Neural progenitor cell (in vitro differentiated cells): ENCODE measurements around the gene SPACA6. TPM values are rescaled to one million over a fixed set of nuclear protein-coding genes. Genes with fewer than 3 reads are reported as not detected.

Experiments
- DNase-seq: peaks from one replicate; pipeline ENCODE4 v3.0.0-alpha.2; 2016; ENCODE audit warnings: low spot score
- H2AFZ ChIP-seq: fragments of 200-600 bp; sonication (generic); replicated peaks from 2 replicates; pipeline ENCODE4 v1.6.1; 2016; ENCODE audit warnings: antibody characterized with exemption
- H3F3A ChIP-seq: fragments of 200-600 bp; sonication (generic); 2 replicates; pipeline ENCODE4 v1.6.1; 2016; ENCODE audit warnings: antibody characterized with exemption, low read depth
- H3K27ac ChIP-seq: fragments of 200-600 bp; sonication (generic); 2 replicates; pipeline ENCODE4 v1.5.1; 2016; ENCODE audit warnings: mild to moderate bottlenecking
- H3K27me3 ChIP-seq: fragments of 200-600 bp; sonication (generic); 2 replicates; pipeline ENCODE4 v1.6.1; 2016; ENCODE audit warnings: mild to moderate bottlenecking, moderate library complexity
- H3K36me3 ChIP-seq: fragments of 200-600 bp; sonication (generic); 2 replicates; pipeline ENCODE4 v1.5.1; 2016
- H3K4me1 ChIP-seq: fragments of 200-600 bp; sonication (generic); 2 replicates; pipeline ENCODE4 v1.6.1; 2016; ENCODE audit warnings: mixed run types
- H3K4me2 ChIP-seq: fragments of 200-600 bp; sonication (generic); 2 replicates; pipeline ENCODE4 v1.6.1; 2016
- H3K4me3 ChIP-seq: fragments of 200-600 bp; sonication (generic); 2 replicates; pipeline ENCODE4 v1.5.1; 2016
- H3K79me2 ChIP-seq: fragments of 200-600 bp; sonication (generic); 2 replicates; pipeline ENCODE4 v1.6.1; 2016; ENCODE audit warnings: low read depth
- H3K9ac ChIP-seq: fragments of 200-600 bp; sonication (generic); 2 replicates; pipeline ENCODE4 v1.6.1; 2016
- H3K9me3 ChIP-seq: fragments of 200-600 bp; sonication (generic); 2 replicates; pipeline ENCODE4 v1.5.1; 2016; ENCODE audit warnings: low read depth
- H4K20me1 ChIP-seq: fragments of 200-600 bp; sonication (generic); 2 replicates; pipeline ENCODE4 v1.6.1; 2016; ENCODE audit warnings: low read depth
- H3K27ac Mint-ChIP-seq: 3 replicates; pipeline ENCODE4 v1.8.0; 2021; ENCODE audit warnings: mixed read lengths
- H3K27me3 Mint-ChIP-seq: 2 replicates; pipeline ENCODE4 v1.8.0; 2022; ENCODE audit warnings: low read depth, mild to moderate bottlenecking, inconsistent platforms, moderate library complexity, mixed read lengths; ENCODE audit not compliant: insufficient read depth
- H3K36me3 Mint-ChIP-seq: 3 replicates; pipeline ENCODE4 v1.8.0; 2021; ENCODE audit warnings: mixed read lengths
- H3K4me1 Mint-ChIP-seq: 3 replicates; pipeline ENCODE4 v1.8.0; 2021; ENCODE audit warnings: mixed read lengths
- H3K4me3 Mint-ChIP-seq: 3 replicates; pipeline ENCODE4 v1.8.0; 2021; ENCODE audit warnings: mild to moderate bottlenecking, moderate library complexity, mixed read lengths
- H3K9me3 Mint-ChIP-seq: 3 replicates; pipeline ENCODE4 v1.8.0; 2020; ENCODE audit warnings: mixed read lengths
- CTCF ChIP-seq: fragments of 200-600 bp; sonication (generic); IDR thresholded peaks from 2 replicates; pipeline ENCODE4 v1.5.1; 2017; ENCODE audit warnings: antibody characterized with exemption, mild to moderate bottlenecking
- EZH2 ChIP-seq: fragments of 200-600 bp; sonication (generic); IDR thresholded peaks from 2 replicates; pipeline ENCODE4 v1.6.1; 2017; ENCODE audit warnings: antibody characterized with exemption, mild to moderate bottlenecking, moderate library complexity
- EZH2phosphoT487 ChIP-seq: fragments of 200-600 bp; sonication (generic); IDR thresholded peaks from 2 replicates; pipeline ENCODE4 v1.6.1; 2017; ENCODE audit warnings: antibody characterized with exemption
- total RNA-seq: library from RNA; depleted of rRNA; stranded (reverse); fragments of >200 nt; gene quantifications from 2 replicates; pipeline ENCODE4 v1.2.3, GENCODE V29; 2015; ENCODE audit warnings: low replicate concordance

Gene SPACA6
- total RNA-seq, 1 donor from 2014 or later = 6.9 TPM

GRCh38 chr19:51708811-51709210 is 15.7 kb downstream of the SPACA6 start:
- Mint-ChIP-seq H3K36me3 (peaks cover 21% of the 10 kb centered on the region), H3K27me3 (peaks cover 5% of the 10 kb centered on the region), H3K27ac (no peak overlapping the region), H3K4me1 (peaks cover 12% of the 10 kb centered on the region), H3K4me3 (no peak overlapping the region), H3K9me3 (no peaks in the 10 kb centered on the region)
- H3K9me3 ChIP-seq = no peaks in the 10 kb centered on the region
- no peaks in the 10 kb centered on the region for H3K79me2 ChIP-seq
- H3K27ac ChIP-seq = no peak overlapping the region
- H3K4me3 ChIP-seq = no peak overlapping the region
- peaks cover 26% of the 10 kb centered on the region for H3K27me3 ChIP-seq
- H3K36me3 ChIP-seq = no peaks in the 10 kb centered on the region
- no peaks in the 10 kb centered on the region for H3F3A ChIP-seq
- TF ChIP-seq EZH2phosphoT487 (no peak), EZH2 (no peak), CTCF (no peak)
- H2AFZ ChIP-seq = no peak overlapping the region
- H3K4me2 ChIP-seq = no peak overlapping the region
- no peak for DNase-seq
- no peaks in the 10 kb centered on the region for H4K20me1 ChIP-seq
- no peaks in the 10 kb centered on the region for H3K4me1 ChIP-seq
- H3K9ac ChIP-seq = no peak overlapping the region

DNA sequence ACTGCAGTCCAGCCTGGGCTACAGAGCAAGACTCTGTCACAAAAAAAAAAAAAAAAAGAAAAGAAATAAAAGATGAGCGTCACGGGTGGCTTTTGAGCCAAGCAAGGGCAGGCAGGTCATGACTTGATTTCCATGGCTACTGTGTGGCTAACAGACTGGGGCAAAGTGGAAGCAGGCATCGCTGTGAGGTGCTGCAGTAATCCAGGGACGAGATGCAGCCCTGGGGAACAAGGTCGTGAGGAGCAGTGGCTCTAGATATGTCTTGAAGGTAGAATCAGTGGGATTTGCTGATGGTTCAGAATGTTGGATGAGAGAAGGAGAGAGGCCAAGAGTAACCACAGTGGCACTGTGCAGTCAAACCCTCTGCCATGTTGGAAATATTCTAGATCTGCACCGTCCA is 16.4 kb downstream of the SPACA6 start:
- H3K9ac ChIP-seq = no peak overlapping the region
- Mint-ChIP-seq H3K36me3 (peaks cover 21% of the 10 kb centered on the region), H3K27me3 (peaks cover 5% of the 10 kb centered on the region), H3K4me3 (no peak overlapping the region), H3K4me1 (peaks cover 12% of the 10 kb centered on the region), H3K9me3 (no peaks in the 10 kb centered on the region), H3K27ac (no peak overlapping the region)
- no peak overlapping the region for H3K4me3 ChIP-seq
- H3F3A ChIP-seq = no peaks in the 10 kb centered on the region
- no peaks in the 10 kb centered on the region for H3K36me3 ChIP-seq
- H3K4me1 ChIP-seq = no peaks in the 10 kb centered on the region
- no peaks in the 10 kb centered on the region for H3K9me3 ChIP-seq
- no peaks in the 10 kb centered on the region for H4K20me1 ChIP-seq
- no peak overlapping the region for H3K27ac ChIP-seq
- no peak for TF ChIP-seq EZH2phosphoT487
- TF ChIP-seq EZH2 = no peak
- no peaks in the 10 kb centered on the region for H3K79me2 ChIP-seq
- peaks cover 26% of the 10 kb centered on the region for H3K27me3 ChIP-seq
- no peak for DNase-seq
- H2AFZ ChIP-seq = no peak overlapping the region
- H3K4me2 ChIP-seq = no peak overlapping the region

DNA sequence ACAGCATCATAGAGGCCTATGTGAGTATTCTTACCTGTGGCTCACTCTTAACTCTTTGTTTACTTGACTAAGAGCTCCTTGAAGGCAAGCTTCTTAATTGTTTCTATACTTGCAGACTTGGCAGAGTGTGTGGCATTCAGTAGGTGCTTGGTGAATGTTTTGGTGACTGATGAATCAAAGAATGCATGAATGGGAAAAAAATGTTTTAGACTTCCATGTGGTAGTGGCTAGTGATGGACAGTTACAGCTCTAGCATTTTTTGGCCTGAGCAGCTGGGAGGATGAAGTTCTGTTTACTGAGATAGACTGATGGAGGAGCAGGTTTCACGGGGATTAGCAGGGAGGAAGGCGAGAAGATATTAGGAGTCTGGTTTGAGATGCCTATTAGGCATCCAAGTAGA is 17.0 kb downstream of the SPACA6 start:
- H3K9me3 ChIP-seq = no peaks in the 10 kb centered on the region

More for the DNA sequence above, 17.0 kb downstream of the SPACA6 start:
- Histone ChIP-seq H3K9ac (no peak overlapping the region), H3K27me3 (peaks cover 27% of the 10 kb centered on the region), H3K36me3 (no peaks in the 10 kb centered on the region), H3K4me1 (no peaks in the 10 kb centered on the region), H3K4me2 (no peak overlapping the region), H3K4me3 (no peak overlapping the region), H4K20me1 (no peaks in the 10 kb centered on the region), H3K79me2 (no peaks in the 10 kb centered on the region), H3F3A (no peaks in the 10 kb centered on the region), H3K27ac (no peak overlapping the region), H2AFZ (no peak overlapping the region)
- peaks cover 10% of the 10 kb centered on the region for H3K27me3 Mint-ChIP-seq
- H3K4me1 Mint-ChIP-seq = peaks cover 8% of the 10 kb centered on the region
- H3K36me3 Mint-ChIP-seq = peaks cover 18% of the 10 kb centered on the region
- DNase-seq = no peak
- no peak overlapping the region for H3K27ac Mint-ChIP-seq
- H3K4me3 Mint-ChIP-seq = no peak overlapping the region
- TF ChIP-seq EZH2 (no peak), CTCF (no peak), EZH2phosphoT487 (no peak)
- H3K9me3 Mint-ChIP-seq = peaks cover 1% of the 10 kb centered on the region
